ENCODE results near the gene OR56A4.

The OR56A4 gene

DNA sequence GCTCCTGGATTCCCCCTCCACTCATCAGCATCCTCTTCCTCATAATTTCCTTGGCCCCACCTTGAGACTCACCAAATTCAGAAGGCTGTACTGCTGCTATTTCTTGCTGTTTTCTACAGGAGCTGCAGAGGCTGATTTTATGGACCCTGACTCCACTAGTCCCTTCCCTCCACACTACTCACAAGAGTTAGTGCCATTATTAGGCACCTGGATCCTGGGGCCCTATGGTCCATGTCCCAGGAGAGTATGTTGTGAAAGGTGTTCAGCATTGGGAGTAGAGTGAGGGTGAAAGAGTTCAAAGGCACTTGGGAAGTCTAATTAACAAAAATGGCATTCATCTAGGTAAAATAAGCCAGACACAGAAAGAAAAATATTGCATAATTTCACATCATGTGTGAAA is at the start of gene OR56A4:
OR56A4 (minus strand) TSS at position 101 of the 400 bp plus-strand sequence. CDS start 3,954 bp downstream, outside the sequence.
- no peak for DNase-seq (ENCODE audit: low spot score)

- no peak for DNase-seq (ENCODE audit: low spot score)
Observed at GRCh38 chr11:6055569-6055968, 48.8 kb upstream of the OR56A4 start.

GRCh38 chr11:6052374-6052773 is 45.6 kb upstream of the OR56A4 start:
- no peak for DNase-seq (ENCODE audit: low spot score)

GRCh38 chr11:6040874-6041273 is 34.1 kb upstream of the OR56A4 start:
- no peak for DNase-seq (ENCODE audit: low spot score)

DNA sequence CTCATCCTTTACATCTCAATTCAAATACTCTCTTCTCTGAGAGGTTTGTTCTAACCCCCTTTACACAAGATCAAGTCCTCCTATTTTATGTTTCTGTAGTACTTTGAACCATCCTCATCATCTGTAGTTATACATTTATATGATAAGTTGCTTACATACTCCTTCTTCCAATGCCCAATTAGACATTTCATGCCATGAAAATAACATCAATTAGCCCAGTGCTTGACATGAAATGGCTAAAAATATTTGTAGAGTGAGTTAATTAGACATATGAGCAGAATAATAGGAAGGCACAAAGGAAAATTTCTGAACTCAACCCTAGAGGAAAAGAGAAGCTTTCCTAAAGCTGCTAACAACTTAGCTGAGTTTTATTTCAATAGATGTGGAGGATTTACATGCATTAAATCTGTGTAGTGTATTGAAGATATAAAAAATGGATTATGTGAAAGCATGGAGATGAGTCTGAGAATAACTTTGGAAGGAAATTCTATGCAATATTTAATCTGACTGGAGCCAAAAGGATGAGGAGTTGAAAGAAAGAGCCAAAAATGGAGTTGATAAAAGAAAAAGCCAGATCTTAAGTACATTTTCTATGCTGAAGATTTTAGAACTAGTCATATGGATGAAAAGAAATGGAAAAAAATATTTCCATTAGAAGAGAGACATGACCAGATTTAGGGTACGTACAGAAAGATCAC is 24.1 kb upstream of the OR56A4 start, which contains the start of gene OR56A1:
OR56A1 (minus strand) TSS at position 51 of the 698 bp plus-strand sequence. CDS start 3,066 bp downstream, outside the sequence.
- no peak for DNase-seq (ENCODE audit: low spot score)

DNA sequence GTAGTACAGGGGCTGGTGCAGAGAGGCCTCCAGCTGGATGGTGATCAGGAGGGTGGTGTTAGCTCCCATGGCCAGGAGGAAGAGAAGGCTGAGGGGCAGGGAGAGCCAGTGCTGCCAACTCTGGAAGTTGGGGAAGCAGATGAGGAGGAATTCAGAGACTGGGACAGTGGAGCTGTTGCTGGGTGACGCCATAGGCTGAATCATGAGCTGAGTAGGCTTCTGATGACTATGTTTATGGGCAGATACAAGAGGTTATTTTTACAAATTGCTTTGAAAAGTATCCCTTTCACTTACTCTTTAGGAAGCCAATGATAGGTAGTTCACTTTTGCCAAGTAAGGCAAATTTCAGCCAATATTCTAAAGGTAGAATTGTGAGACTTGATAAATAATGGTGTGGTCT is 20.8 kb upstream of the OR56A4 start:
- no peak for DNase-seq (ENCODE audit: low spot score)

GRCh38 chr11:6025056-6025455 is 18.3 kb upstream of the OR56A4 start:
- DNase-seq (ENCODE audit: low spot score), result peak; percentile 45

DNA sequence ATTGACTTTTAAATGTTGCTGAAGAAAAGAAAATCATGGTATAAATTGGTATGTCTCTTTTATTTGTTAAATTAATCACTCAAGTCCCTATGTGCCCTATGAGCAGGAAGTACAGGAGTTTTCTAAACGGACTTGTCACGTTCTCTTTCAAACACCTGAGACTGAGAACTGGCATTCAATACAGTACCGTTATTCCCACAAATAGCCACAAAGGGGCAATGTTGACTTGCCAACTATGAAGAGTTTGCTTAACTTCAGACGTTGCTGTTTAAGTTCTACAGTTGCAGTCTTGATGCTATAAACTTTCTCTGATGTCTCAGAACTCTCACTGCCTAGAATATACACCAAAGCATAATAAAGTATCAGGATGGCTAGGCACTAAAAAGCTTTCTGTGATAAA is 16.2 kb upstream of the OR56A4 start:
- peak; percentile 23 for DNase-seq (ENCODE audit: low spot score)

DNA sequence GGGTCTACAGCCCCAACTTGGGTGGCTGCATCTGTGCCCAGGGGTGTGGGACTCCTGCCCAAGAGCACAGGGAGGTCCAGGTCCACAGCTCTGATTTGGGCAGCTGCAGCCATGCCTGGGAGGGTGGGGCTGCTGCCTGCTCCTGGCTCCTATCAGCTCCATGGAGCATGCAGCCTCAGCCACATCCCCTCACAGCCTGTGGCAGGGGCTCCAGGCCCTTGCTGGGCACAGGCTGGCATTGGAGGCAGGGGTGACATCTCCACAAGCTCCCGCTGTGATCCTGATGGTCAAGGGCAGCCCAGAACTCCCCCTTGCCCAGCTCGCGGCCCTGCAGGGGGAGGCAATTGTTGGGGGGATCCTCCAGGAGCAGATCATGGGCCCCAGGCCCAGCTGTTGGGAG is 6.3 kb upstream of the OR56A4 start:
- DNase-seq (ENCODE audit: low spot score), result no peak

DNA sequence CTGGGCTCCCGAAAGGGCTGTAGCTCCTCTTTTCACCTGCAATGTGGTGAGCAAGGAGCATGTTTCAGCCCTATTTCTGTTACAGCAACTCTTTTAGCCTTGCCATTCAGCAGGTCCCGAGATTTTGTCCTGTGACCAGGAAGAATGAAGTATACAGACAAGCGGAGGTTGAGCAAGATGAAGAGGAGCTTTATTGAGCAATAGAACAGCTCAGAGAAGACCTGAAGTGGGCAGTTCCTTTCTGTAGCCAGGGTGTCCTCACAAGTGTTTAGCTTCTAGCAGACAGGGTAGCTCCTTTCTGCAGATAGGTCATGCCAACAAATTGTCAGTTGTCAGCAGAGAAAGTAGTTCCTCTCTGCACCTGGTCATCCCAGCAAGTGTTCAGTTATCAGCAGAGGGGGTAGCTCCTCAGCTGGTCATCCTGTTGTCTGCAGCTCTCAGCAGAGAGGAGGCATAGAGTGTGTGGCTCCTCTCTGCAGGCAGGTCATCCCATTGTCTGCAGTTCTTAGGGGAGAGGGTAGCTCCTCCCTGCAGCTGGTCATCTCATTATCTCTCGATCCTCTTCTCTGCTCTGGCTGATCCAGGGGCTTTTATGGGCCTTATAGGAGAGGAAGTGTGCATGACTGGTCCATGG is 5.4 kb upstream of the OR56A4 start:
- DNase-seq (ENCODE audit: low spot score), result no peak

DNA sequence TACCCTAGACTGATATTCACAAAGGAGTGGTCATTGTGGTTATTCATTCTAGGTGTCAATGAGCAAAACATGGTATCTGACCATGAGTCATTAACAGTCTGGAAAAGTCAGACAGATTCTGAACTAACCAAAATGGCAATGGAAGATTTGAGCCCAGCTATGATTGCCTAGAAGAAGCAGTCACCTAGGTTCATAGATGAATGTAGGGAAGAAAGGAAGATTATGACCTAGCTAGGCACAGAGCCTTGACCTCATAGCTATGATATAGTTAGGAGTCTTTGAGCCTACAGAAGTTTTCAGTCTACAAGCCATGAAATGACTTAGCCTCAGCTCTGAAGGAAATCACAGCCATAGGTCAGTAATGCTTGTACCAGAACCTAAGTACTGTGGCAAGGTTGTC is 351 bp downstream of the OR56A4 start:
- DNase-seq (ENCODE audit: low spot score), result no peak

DNA sequence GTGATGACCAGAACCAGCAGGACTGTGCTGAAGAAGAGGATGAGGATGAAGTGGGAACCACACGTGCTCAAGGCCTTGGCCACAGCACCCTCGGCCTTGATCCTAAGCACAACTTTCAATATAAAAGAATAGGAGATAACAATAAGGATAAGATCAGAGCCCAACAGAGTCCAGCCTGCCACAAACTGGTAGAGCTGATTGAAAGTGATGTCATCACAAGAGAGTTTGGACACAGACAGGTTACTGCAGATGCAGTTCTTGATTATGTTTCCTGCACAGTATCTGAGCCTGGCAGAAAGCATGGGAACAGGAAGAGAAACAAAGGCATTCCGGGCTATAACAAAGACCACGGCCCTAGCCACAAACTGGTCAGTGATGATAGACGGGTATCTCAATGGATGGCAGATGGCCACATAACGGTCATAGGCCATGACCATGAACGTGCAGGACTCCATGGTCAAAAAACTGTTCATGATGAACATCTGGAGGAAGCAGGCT is 4.5 kb downstream of the OR56A4 start:
- DNase-seq (ENCODE audit: low spot score), result no peak

- no peak for DNase-seq (ENCODE audit: low spot score)
Observed at GRCh38 chr11:5994791-5995190, 12.0 kb downstream of the OR56A4 start.

DNA sequence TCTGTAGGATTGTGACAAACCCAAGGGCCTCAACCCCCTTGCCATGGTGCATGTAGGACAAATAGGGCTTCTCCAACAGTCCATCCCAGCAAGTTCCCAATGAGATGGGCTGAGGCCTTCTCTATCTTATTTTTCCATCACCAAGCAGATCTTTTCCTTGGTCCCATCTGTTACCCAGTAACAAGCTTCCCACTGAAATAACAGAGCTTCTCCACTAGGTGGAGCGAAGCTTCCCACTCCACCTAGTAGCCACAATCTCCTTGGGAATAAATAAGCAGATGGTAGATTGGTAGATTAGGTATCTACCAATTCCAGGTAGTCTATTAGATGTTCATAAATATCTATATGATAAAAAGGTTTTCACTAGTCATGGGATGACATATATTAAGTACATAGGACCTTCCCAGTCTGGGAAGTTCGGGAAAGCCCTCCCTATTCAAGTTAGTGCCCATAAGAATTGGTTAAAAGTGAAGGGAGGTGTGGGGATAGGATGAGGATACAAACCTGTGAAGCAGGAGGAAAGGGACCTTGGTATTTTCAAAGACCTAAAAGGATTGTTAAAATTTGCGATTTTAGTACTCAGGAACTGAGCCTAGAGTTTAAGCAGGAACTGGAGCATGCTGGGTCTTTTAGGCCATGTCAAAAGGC is 14.0 kb downstream of the OR56A4 start:
- peak; percentile 5 for DNase-seq (ENCODE audit: low spot score)

DNA sequence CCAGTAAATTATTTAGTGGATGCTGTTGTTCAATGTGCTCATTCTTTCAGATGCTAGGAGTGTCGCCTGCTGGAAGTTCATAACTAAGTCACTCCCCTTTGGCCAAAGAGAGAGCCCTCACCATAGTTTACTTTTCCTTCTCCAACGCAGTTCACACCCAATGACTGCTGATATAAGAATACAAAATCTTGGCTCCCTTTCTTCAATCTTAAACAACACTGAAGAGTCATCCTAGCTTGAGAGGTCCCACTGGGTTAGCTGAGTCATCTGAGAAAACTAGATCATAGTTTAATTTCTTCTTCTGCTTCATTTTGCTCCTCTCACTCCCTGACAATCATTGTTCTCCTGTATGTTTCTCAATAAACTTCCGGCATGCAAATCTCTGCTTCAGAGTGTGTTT is 14.6 kb downstream of the OR56A4 start:
- DNase-seq (ENCODE audit: low spot score), result no peak

GRCh38 chr11:5989203-5989602 is 17.5 kb downstream of the OR56A4 start:
- no peak for DNase-seq (ENCODE audit: low spot score)

GRCh38 chr11:5986885-5987284 is 19.9 kb downstream of the OR56A4 start, which contains the start of gene OR52L1:
TSS of gene OR52L1 (minus strand) at chr11:5986985. CDS start at chr11:5986930, 55 bp downstream.
- DNase-seq (ENCODE audit: low spot score), result no peak

- DNase-seq (ENCODE audit: low spot score), result no peak
Observed at GRCh38 chr11:5983443-5983842, 23.3 kb downstream of the OR56A4 start.

GRCh38 chr11:5973530-5973929 is 33.2 kb downstream of the OR56A4 start:
- DNase-seq (ENCODE audit: low spot score), result no peak

GRCh38 chr11:5968394-5968793 is 38.4 kb downstream of the OR56A4 start, which contains the start of gene OR56A5:
TSS of gene OR56A5 (minus strand) at chr11:5968494. CDS start at chr11:5968494, 0 bp downstream.
- DNase-seq (ENCODE audit: low spot score), result no peak

DNA sequence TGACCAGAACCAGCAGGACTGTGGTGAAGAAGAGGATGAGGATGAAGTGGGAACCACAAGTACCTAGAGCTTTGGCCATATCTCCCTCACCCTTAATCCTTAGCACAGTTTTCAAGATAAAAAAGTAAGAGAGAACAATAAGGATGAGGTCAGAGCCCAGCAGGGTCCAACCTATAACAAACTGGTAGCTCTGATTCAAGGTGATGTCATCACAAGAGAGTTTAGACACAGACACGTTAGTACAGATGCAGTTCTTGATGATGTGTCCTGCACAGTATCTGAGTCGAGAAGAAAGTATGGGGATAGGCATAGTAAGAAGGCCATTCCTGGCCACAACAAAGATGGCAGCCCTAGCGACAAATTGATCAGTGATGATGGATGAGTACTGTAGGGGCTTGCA is 39.0 kb downstream of the OR56A4 start:
- DNase-seq (ENCODE audit: low spot score), result no peak

DNA sequence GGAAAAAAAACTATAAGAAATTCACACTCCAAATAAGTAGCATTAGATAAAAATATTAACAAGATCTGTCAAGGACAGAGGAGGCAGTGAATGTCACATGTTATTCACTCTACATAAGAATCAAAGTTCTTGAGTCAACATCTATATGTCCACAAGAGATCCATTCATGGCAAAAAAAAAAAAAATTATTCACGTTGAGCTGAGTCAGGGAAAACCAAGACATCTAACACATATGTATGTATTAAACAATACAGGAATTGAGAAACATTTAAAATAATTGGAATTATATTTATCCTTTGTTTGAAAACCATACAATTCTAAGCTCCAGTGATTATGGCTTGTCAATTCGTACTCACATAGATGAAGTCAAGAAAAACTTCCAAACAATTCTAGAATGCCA is 39.8 kb downstream of the OR56A4 start:
- no peak for DNase-seq (ENCODE audit: low spot score)
